HCT116 (cell line): Measurements from ENCODE around the gene WLS. TPM values are rescaled to one million over a fixed set of nuclear protein-coding genes. Genes with fewer than 3 reads are reported as not detected.
A peak's percentile ranks its signal among the peaks of the same experiment; 100 is the strongest.

Experiments used
- ATAC-seq: fragments of 200-7000 bp; cut with Tn5 transposase; 2 replicates; pipeline ENCODE4 v1.9.1; 2020; ENCODE audit warnings: mild to moderate bottlenecking, moderate library complexity
- BruUV-seq: library from RNA; stranded (reverse); fragments of 400-500 nt; replicated peaks from 2 replicates; lab custom pipeline; 2021; lab: Mats Ljungman, UMichigan
- CTCF ChIA-PET: fragments of 300-600 bp; sonication (Branson Sonifier 250); formaldehyde crosslinking; loops from one replicate; lab custom pipeline; 2021; ENCODE audit warnings: antibody characterized with exemption; lab: Charles Lee
- POLR2A ChIA-PET: fragments of 300-600, 350-600 bp; sonication (Branson Sonifier 250); formaldehyde crosslinking; loops from one replicate; lab custom pipeline; 2021; ENCODE audit warnings: antibody characterized with exemption; lab: Charles Lee
- RAD21 ChIA-PET, 2 experiments: fragments of 300-600 bp; sonication (Branson Sonifier 250); formaldehyde crosslinking; loops; one replicate each; lab custom pipeline; 2023; ENCODE audit warnings: low total read pairs in 2 of 2; ENCODE audit not compliant: uncharacterized antibody in 2 of 2, unreplicated experiment in 2 of 2, low non-redundant PET in 1 of 2; lab: Charles Lee
- DNase-seq: peaks from one replicate; pipeline ENCODE4 v3.0.0-alpha.2; 2010; ENCODE audit warnings: low read depth, low spot score
- H2AFZ ChIP-seq: fragments of 200-600 bp; shearing (Covaris generic), sonication (generic); 2 replicates; pipeline ENCODE4 v1.6.1; 2017; ENCODE audit warnings: low read depth, mixed run types, mixed read lengths, antibody characterized with exemption, low read length; ENCODE audit not compliant: poor library complexity, severe bottlenecking
- H3K27ac ChIP-seq: 2 replicates; pipeline ENCODE4 v1.5.1; 2012; ENCODE audit warnings: low read depth, low read length
- H3K27me3 ChIP-seq: fragments of 200-600 bp; sonication (generic); 2 replicates; pipeline ENCODE4 v1.6.1; 2016; ENCODE audit warnings: mixed run types, low read length, mixed read lengths; ENCODE audit not compliant: insufficient read depth
- H3K36me3 ChIP-seq, 2 experiments: fragments of 200-500 bp in 1 of 2; fragments of 200-600 bp in 1 of 2; sonication (Bioruptor generic) in 1 of 2; sonication (generic) in 1 of 2; 2 replicates each; pipeline versions ENCODE4 v1.5.1 to v1.6.1; 2014 to 2016; ENCODE audit warnings: low read length in 2 of 2, inconsistent platforms in 1 of 2, mixed read lengths in 1 of 2, mixed run types in 1 of 2; ENCODE audit not compliant: insufficient read depth in 2 of 2, control insufficient read depth in 1 of 2
- H3K4me1 ChIP-seq, 2 experiments: fragments of 200-600 bp in 1 of 2; sonication (generic) in 1 of 2; 2 replicates each; pipeline versions ENCODE4 v1.5.1 to v1.6.1; 2012 to 2017; ENCODE audit warnings: low read length in 2 of 2, inconsistent platforms in 1 of 2, mild to moderate bottlenecking in 1 of 2, mixed read lengths in 1 of 2, mixed run types in 1 of 2, moderate library complexity in 1 of 2; ENCODE audit not compliant: insufficient read depth in 2 of 2, control insufficient read depth in 1 of 2
- H3K4me2 ChIP-seq: fragments of 200-600 bp; sonication (generic); 2 replicates; pipeline ENCODE4 v1.6.1; 2017; ENCODE audit warnings: mixed run types, low read length, mixed read lengths
- H3K4me3 ChIP-seq, 2 experiments: fragments of 200-600 bp in 1 of 2; sonication (generic) in 1 of 2; replicated peaks in 1 of 2; 2 replicates each; pipeline ENCODE4 v1.5.1; 2011 to 2016; ENCODE audit warnings: low read length in 2 of 2, control low read depth in 1 of 2, low read depth in 1 of 2, mild to moderate bottlenecking in 1 of 2, mixed read lengths in 1 of 2, mixed run types in 1 of 2
- H3K79me2 ChIP-seq: fragments of 200-600 bp; sonication (generic); 2 replicates; pipeline ENCODE4 v1.6.1; 2017; ENCODE audit warnings: mild to moderate bottlenecking, mixed run types, low read length, moderate library complexity, mixed read lengths; ENCODE audit not compliant: insufficient read depth
- H3K9ac ChIP-seq: fragments of 200-600 bp; sonication (generic); 2 replicates; pipeline ENCODE4 v1.6.1; 2016; ENCODE audit warnings: low read length, mixed read lengths
- H3K9me2 ChIP-seq: fragments of 200-600 bp; sonication (generic), shearing (Covaris generic); 2 replicates; pipeline ENCODE4 v1.6.1; 2017; ENCODE audit warnings: mixed run types, mild to moderate bottlenecking, moderate library complexity; ENCODE audit not compliant: insufficient read depth
- H3K9me3 ChIP-seq, 2 experiments: fragments of 200-500 bp in 1 of 2; fragments of 200-600 bp in 1 of 2; sonication (Bioruptor generic) in 1 of 2; sonication (generic) in 1 of 2; 2 replicates each; pipeline ENCODE4 v1.6.1; 2014 to 2017; ENCODE audit warnings: low read length in 2 of 2, mixed read lengths in 2 of 2, inconsistent platforms in 1 of 2, low read depth in 1 of 2, mild to moderate bottlenecking in 1 of 2, mixed run types in 1 of 2, moderate library complexity in 1 of 2; ENCODE audit not compliant: control insufficient read depth in 1 of 2, insufficient read depth in 1 of 2
- H4K20me1 ChIP-seq: fragments of 200-600 bp; sonication (generic), shearing (Covaris generic); 2 replicates; pipeline ENCODE4 v1.6.1; 2017; ENCODE audit warnings: mixed run types, mild to moderate bottlenecking, moderate library complexity; ENCODE audit not compliant: insufficient read depth
- CBX3 ChIP-seq: IDR thresholded peaks from 2 replicates; pipeline ENCODE4 v1.6.1; 2012; ENCODE audit warnings: low read depth
- EGR1 ChIP-seq: IDR thresholded peaks from 2 replicates; pipeline ENCODE4 v1.6.1; 2012; ENCODE audit warnings: low read depth
- ELF1 ChIP-seq: IDR thresholded peaks from 2 replicates; pipeline ENCODE4 v1.6.1; 2012; ENCODE audit warnings: low read depth, borderline replicate concordance
- EZH2 ChIP-seq: fragments of 200-600 bp; sonication (generic); IDR thresholded peaks from 2 replicates; pipeline ENCODE4 v1.6.1; 2017; ENCODE audit warnings: antibody characterized with exemption, mixed run types
- JUND ChIP-seq: IDR thresholded peaks from 2 replicates; pipeline ENCODE4 v1.6.1; 2012
- POLR2AphosphoS5 ChIP-seq: IDR thresholded peaks from 2 replicates; pipeline ENCODE4 v1.6.1; 2011; ENCODE audit warnings: mild to moderate bottlenecking, low read depth, low read length, moderate library complexity
- RAD21 ChIP-seq: IDR thresholded peaks from 2 replicates; pipeline ENCODE4 v1.6.1; 2012; ENCODE audit warnings: low read depth, mild to moderate bottlenecking
- SIN3A ChIP-seq: IDR thresholded peaks from 2 replicates; pipeline ENCODE4 v1.6.1; 2012; ENCODE audit warnings: low read depth
- SRF ChIP-seq: IDR thresholded peaks from 2 replicates; pipeline ENCODE4 v1.6.1; 2012; ENCODE audit warnings: low read depth
- ZFX ChIP-seq: fragments of 450-650 bp; IDR thresholded peaks from 2 replicates; pipeline ENCODE4 v1.6.1; 2017
- intact Hi-C: fragments of 100-400 bp; cut with micrococcal nuclease; formaldehyde crosslinking; loops from 2 replicates; pipeline ENCODE4 v1.10.0; 2022
- total RNA-seq: library from RNA; stranded (reverse); gene quantifications from one replicate; pipeline ENCODE4 v1.2.1, GENCODE V29; 2021; ENCODE audit not compliant: unreplicated experiment
- TF ChIP-seq, protein P1 (sequence below): IDR thresholded peaks from 2 replicates; pipeline ENCODE4 v1.6.1; 2011; ENCODE audit warnings: mild to moderate bottlenecking, low read length, moderate library complexity; ENCODE audit not compliant: insufficient replicate concordance; ENCODE audit errors: extremely low read depth

The WLS gene
- total RNA-seq, 1 experiment from 2014 or later = 38.0 TPM

DNA sequence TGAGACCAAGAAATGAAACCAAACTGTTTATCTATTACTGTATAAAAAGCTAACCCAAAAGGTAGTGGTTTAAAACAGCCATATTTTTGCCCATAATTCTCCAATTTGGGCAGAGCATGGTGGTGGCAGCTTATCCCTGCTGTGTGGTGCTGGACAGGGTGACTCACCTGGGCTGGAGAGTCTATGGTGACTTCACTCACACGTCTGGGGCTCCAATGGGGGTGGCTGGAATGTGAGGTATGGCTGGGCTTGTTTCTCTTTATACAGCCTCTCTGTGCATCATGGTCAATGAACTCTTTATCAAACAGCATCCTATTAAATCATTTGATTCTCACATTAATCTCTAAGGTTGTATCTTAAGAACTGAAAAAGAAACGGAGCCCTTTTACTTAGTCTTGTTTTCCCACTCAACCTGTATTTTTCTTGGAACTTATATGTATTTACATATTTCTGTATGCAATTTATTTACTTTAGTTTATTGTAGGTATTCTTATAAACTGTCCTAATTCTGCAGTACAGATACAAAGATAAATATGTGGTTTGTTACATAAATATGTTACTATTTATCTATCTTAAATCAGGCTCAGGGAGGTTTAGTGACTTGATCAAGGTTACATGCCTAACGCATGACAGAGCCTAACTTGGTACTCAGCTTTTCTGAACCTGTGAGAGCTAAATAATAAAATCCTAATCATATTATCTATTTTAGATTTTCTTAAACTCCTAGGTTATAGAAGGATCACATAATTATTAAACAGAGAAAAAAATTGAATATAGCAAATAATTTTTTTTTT is 37.5 kb upstream of the WLS start:
- Histone ChIP-seq H3K36me3 (no peaks in the 10 kb centered on the region), H3K79me2 (no peaks in the 10 kb centered on the region), H3K9ac (no peak overlapping the region), H3K4me2 (peak overlapping the region; percentile 62), H3K27me3 (no peaks in the 10 kb centered on the region), H2AFZ (peak overlapping the region; percentile 27), H3K9me2 (no peaks in the 10 kb centered on the region), H3K4me3 (no peak overlapping the region), H3K4me1 (peaks cover 10 to 20% of the 10 kb centered on the region in 2 experiments), H3K27ac (no peak overlapping the region), H4K20me1 (no peaks in the 10 kb centered on the region), H3K9me3 (no peaks in the 10 kb centered on the region)
- ChIA-PET CTCF (no interaction called here), RAD21 (no interaction called here), POLR2A (no interaction called here)
- peak; percentile 99 for ATAC-seq
- intact Hi-C loops = no loop called here
- BruUV-seq = no TSS peak
- TF ChIP-seq CBX3 = peak; percentile 76
- no peak for TF ChIP-seq EZH2
- peak; percentile 56 for TF ChIP-seq JUND
- no peak for TF ChIP-seq POLR2AphosphoS5
- TF ChIP-seq ELF1 = no peak
- TF ChIP-seq, all 23 proteins: peak for 2
- peak; percentile 33 for DNase-seq

DNA sequence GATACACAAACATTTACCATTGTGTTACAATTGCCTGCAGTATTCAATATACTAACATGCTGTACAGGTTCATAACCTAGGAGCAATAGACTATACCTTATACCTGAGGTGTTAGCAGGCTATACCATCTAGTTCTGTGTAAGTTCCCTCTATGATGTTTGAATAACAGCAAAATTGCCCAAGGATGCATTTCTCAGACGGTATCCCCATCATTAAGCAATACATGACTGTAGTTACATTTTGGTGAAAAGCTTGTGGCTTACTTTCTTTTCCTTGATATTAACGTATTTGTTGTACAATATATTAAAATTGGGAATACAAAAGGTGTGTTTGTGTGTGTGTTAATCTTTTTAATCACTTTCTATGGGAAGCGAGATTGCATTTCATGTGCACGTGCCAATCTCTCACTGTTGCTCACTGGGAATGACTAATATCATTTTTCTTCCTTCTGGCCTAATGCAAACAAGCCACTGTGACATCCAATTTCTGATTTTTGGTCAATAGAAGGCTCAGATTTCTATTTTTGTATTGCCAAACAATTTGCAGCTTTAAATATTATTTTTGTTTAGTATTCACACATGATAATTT is 36.7 kb upstream of the WLS start:
- no peak overlapping the region for H3K27ac ChIP-seq
- intact Hi-C loops = no loop called here
- H3K4me3 ChIP-seq = no peak overlapping the region
- H3K9me3 ChIP-seq = no peaks in the 10 kb centered on the region
- ChIA-PET RAD21 (no interaction called here), CTCF (no interaction called here), POLR2A (no interaction called here)
- no peaks in the 10 kb centered on the region for H4K20me1 ChIP-seq
- H3K4me2 ChIP-seq = peak overlapping the region; percentile 62
- H3K9me2 ChIP-seq = no peaks in the 10 kb centered on the region
- H2AFZ ChIP-seq = peak overlapping the region; percentile 27
- no peaks in the 10 kb centered on the region for H3K79me2 ChIP-seq
- H3K27me3 ChIP-seq = no peaks in the 10 kb centered on the region
- H3K9ac ChIP-seq = no peak overlapping the region
- no peak for ATAC-seq
- TF ChIP-seq EZH2 = no peak
- no peak for TF ChIP-seq RAD21
- TF ChIP-seq EGR1 = no peak
- no peak for TF ChIP-seq ZFX
- TF ChIP-seq, protein P1, sequence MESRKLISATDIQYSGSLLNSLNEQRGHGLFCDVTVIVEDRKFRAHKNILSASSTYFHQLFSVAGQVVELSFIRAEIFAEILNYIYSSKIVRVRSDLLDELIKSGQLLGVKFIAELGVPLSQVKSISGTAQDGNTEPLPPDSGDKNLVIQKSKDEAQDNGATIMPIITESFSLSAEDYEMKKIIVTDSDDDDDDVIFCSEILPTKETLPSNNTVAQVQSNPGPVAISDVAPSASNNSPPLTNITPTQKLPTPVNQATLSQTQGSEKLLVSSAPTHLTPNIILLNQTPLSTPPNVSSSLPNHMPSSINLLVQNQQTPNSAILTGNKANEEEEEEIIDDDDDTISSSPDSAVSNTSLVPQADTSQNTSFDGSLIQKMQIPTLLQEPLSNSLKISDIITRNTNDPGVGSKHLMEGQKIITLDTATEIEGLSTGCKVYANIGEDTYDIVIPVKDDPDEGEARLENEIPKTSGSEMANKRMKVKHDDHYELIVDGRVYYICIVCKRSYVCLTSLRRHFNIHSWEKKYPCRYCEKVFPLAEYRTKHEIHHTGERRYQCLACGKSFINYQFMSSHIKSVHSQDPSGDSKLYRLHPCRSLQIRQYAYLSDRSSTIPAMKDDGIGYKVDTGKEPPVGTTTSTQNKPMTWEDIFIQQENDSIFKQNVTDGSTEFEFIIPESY = no peak
- no peak for TF ChIP-seq SRF
- TF ChIP-seq SIN3A = no peak
- H3K4me1 ChIP-seq = peaks cover 10 to 20% of the 10 kb centered on the region in 2 experiments
- no peaks in the 10 kb centered on the region for H3K36me3 ChIP-seq
- BruUV-seq = no TSS peak
- no peak for DNase-seq
